Bone marrow (tissue), 2 donors: ENCODE data around the gene SLBP.

Experiments
- DNase-seq, 2 donors: peaks; one replicate each; lab custom pipeline; 2025; lab: John Stamatoyannopoulos, UW

SLBP gene

GRCh38 chr4:1749370-1749769 lies 37.3 kb upstream of the SLBP start:
- no peak for DNase-seq

GRCh38 chr4:1748465-1748995 lies 36.4 kb upstream of the SLBP start:
- DNase-seq: peak; percentile 33 to 68

- DNase-seq: no peak
These were observed 35.5 kb upstream of the SLBP start for GRCh38 chr4:1747603-1747967.

GRCh38 chr4:1746919-1747602 lies 34.9 kb upstream of the SLBP start:
- no peak for DNase-seq

GRCh38 chr4:1746265-1746691 lies 34.2 kb upstream of the SLBP start:
- peak; percentile 39 to 65 for DNase-seq

GRCh38 chr4:1745697-1746096 lies 33.6 kb upstream of the SLBP start:
- no peak for DNase-seq

- DNase-seq: no peak
These were observed 33.0 kb upstream of the SLBP start for GRCh38 chr4:1745165-1745564.

- DNase-seq: no peak
These were observed 32.4 kb upstream of the SLBP start for GRCh38 chr4:1744552-1744951.

- DNase-seq: no peak
These were observed 31.9 kb upstream of the SLBP start for GRCh38 chr4:1743975-1744374.

- DNase-seq: no peak
These were observed 31.4 kb upstream of the SLBP start for GRCh38 chr4:1743551-1743950.

GRCh38 chr4:1741208-1741607 lies 29.1 kb upstream of the SLBP start:
- DNase-seq: no peak

GRCh38 chr4:1740021-1740545 lies 28.0 kb upstream of the SLBP start:
- DNase-seq: no peak

- no peak for DNase-seq
These were observed 27.2 kb upstream of the SLBP start for GRCh38 chr4:1739358-1739757.

GRCh38 chr4:1738410-1738809 lies 26.3 kb upstream of the SLBP start:
- DNase-seq: no peak

- no peak for DNase-seq
These were observed 25.5 kb upstream of the SLBP start for GRCh38 chr4:1737666-1738065.

GRCh38 chr4:1736812-1737211 lies 24.7 kb upstream of the SLBP start:
- no peak for DNase-seq

- DNase-seq: no peak
These were observed 23.1 kb upstream of the SLBP start for GRCh38 chr4:1735215-1735614.

- DNase-seq: no peak
These were observed 20.8 kb upstream of the SLBP start for GRCh38 chr4:1732911-1733310.

GRCh38 chr4:1731180-1731579 lies 19.1 kb upstream of the SLBP start:
- no peak for DNase-seq

GRCh38 chr4:1730532-1731135 lies 18.5 kb upstream of the SLBP start:
- DNase-seq: no peak

GRCh38 chr4:1728061-1728980 lies 16.2 kb upstream of the SLBP start:
- no peak for DNase-seq
